DMS 273 (cell line): ENCODE results near the gene ANKMY1.
A peak's percentile ranks its signal among the peaks of the same experiment; 100 is the strongest.

Experiments
- DNase-seq: peaks from one replicate; lab custom pipeline; 2025; ENCODE audit not compliant: unreplicated experiment; lab: John Stamatoyannopoulos, UW

ANKMY1 gene

DNA sequence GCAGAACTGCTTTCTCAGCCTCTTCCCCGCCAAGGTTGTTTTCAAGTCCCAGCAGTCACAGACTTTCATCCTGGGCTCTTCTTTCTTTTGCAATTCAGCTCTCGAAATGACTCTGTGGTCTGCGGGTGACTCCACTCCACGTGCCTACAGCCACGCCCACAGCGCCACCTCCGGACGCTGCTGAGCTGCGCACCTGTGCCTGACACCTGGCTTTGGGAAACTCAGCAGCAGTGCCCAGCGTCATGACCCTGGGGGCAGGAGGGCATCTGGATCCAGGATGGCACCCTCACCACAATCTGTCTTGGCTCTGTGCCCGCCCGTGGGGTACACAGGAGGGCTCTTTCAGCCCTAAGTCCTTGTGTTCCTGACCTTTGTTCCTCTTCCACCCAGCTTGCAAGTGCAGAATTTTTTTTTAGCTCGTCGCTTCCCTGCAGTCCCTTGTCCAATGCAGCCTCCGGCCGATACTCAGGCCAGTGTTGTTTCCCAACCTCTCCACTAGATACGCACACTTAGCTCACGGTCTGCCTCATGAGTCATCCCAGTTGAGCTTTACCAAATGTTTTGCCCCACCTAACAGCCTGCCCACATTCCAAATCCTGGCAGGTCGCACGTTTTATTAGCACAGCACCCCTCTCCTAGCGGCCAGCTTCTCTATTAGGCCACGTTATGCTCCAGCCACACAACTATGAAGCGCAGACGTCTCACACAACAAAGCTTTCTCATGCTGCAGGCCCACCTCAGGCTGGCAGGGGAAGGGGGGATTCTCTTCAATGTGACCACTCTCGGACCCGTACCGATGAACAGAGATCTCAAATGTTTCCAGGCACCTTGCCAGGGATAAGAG, 22.2 kb upstream of the ANKMY1 start:
- peak; percentile 93 for DNase-seq

DNA sequence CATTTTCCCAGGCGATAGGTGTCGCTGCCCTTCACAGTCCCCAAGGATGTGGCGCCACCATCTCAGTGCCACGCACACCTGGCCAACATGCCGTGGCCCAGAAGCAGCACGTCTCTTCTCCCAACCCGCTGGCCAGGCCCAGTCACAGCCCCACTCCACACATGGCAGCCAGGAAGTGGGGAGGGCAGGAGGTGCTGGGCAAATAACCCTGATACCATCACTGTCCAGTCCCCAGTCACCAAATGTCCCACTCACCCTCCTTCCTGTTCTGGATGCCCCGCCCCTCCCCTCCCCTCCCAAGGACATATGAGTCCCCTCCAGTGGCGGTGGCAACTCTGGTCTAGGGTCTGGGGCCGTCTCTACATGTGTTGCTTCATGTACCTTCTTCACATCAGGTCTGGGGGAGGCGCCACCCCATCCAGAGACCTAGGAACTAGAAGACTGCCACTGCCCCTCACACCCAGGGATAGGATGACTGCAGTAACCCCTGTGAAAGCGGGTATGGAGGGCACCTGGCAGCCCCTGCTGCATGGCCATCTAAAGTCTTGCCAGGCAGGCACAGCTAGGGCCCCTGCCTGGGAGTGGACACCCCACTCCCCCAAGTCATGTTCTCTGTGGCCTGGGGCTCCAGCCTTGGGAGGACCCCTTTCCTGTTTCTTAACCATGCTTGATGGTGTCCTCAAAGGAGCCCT, 21.4 kb upstream of the ANKMY1 start:
- DNase-seq: no peak

DNA sequence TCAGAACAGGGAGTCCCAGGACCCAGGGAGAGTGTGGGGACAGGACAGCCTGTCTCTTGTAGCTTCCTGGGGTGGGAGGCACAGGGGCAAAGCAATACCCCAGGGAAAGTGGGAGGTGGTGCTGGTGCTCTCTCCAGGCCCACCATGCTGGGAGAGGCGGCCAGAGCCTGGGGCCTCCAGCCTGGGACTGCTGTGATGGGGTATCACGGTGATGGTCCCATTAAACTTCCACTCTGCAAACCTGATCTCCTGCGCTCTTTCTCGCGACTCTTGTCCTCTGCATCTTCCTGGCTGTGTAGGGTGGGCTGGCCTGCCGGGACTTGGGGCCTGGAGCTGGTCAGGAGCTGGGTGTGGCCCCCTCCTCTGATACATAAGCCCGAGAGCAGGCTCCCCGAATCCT, 20.7 kb upstream of the ANKMY1 start:
- DNase-seq: no peak

DNA sequence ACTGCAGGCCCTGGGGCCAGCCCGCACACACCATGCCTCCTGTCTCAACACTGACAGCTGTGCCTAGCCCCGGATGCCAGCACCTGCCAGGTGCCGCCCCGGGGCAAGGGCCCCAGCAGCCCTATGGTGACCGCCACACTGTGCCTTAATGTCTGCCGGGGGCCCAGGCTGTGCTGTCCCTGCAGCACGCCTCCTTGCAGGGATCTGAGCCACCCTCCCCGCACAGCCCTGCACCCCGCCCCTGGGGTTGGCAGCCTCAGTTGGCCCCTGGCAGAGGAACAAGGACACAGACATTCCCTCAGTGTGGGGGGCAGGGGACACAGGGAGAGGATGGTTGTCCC, 20.3 kb upstream of the ANKMY1 start:
- DNase-seq: no peak

DNA sequence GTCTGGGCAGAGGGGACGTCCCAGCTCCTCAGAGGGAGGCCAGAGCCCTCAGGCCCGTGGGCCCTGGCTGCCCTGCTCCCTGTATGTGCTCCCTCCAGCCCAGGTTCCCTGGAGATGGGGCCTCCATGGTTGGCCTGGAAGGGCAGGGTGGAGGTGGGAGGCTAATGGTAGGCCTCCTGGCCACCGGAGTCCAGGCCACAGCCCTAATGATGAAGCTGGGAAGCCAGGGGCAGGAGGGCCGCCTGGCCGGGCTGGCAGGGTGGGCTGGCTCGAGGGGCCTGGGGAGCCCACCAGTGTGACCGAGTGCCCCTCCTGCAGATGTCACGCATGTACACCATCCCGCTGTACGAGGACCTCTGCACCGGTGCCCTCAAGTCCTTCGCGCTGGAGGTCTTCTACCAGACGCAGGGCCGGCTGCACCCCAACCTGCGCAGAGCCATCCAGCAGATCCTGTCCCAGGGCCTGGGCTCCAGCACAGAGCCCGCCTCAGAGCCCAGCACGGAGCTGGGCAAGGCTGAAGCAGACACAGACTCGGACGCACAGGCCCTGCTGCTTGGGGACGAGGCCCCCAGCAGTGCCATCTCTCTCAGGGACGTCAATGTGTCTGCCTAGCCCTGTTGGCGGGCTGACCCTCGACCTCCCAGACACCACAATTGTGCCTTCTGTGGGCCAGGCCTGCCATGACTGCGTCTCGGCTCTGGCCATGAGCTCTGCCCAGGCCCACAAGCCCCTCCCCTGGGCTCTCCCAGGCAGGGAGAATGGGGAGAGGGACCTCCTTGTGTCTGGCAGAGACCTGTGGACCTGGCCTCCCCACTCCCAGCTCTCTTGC, 19.7 kb upstream of the ANKMY1 start:
- DNase-seq: no peak

DNA sequence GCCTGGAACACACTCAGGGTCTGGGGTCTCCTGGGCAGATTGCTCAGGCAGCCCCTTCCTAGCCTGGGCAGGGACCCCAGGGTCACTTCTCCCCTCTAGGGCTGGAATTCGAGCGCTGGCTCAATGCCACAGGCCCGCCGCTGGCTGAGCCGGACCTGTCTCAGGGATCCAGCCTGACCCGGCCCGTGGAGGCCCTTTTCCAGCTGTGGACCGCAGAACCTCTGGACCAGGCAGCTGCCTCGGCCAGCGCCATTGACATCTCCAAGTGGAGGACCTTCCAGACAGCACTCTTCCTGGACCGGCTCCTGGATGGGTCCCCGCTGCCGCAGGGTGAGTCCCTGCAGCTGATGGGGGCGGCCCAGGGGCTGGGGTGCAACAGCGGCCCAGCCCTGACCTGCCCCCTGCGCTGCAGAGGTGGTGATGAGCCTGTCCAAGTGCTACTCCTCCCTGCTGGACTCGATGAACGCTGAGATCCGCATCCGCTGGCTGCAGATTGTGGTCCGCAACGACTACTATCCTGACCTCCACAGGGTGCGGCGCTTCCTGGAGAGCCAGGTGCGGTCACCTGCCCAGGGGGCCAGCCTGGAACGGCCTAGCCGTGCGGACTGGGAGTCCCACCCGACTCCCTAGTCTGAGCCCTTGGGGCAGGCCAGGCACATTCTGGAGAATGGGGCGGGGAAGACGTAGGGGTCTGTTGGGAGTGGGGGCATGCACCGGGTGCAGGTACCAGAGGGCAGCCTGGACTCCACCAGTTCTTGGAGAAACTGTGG, 18.8 kb upstream of the ANKMY1 start:
- DNase-seq: no peak

DNA sequence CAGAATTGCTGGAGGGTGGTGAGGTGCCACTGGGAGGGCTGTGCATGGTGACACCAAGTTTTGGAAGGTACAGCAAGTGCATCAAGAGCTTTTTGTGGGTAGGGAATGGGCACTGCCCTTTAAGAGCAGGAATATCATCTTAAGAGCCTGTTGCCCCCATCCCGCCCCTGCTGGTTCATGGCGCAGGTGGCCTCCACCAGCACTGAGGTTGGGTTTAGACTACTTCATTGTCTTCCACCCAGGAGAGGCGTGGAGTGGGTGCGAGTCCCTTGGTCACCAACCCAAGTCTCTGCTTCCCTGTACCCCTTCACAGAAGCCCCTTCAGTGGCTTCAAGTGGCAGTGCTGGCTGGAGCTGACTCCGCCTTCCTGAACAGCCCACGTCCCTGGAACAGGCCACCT, 18.2 kb upstream of the ANKMY1 start:
- no peak for DNase-seq

DNA sequence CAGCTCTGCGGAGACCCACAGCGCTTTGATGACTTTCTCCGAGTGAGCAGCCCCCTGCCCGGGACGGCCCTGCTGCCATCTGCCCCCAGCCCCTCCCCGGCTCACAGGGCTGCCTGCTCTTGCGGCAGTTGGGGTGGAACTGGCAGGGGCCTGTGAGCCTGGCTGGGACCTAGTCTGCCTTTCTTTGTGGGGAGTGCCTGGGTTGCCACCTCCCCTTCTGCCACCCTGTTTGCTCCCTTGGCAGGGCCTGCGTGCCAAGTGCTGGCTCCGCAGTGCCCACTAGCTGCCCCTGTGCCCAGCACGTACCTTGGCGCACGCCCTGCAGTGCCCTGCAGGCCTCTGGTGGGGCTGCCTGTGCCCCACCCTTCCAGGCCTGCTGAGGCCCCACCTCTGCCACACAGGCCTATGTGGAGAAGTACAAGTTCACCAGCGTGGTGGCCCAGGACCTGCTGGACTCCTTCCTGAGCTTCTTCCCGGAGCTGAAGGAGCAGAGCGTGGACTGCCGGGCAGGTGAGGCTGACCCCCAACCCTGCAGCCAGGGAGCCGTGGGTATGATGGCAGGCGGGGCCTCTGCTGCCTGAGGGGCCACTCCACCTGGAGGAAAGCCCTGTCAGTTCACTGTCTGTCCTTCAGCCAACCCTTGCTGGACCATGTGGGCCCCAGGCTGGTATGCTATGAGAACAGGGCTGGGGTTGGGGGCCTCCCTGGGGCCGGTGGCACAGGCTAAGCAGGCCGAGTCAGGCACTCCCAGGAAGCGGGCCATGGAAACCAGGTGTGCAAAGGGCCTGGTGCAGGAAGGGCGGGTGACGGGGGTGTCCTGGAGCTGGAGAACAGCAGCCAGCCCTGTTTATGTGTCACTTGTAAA, 17.5 kb upstream of the ANKMY1 start:
- DNase-seq: no peak

DNA sequence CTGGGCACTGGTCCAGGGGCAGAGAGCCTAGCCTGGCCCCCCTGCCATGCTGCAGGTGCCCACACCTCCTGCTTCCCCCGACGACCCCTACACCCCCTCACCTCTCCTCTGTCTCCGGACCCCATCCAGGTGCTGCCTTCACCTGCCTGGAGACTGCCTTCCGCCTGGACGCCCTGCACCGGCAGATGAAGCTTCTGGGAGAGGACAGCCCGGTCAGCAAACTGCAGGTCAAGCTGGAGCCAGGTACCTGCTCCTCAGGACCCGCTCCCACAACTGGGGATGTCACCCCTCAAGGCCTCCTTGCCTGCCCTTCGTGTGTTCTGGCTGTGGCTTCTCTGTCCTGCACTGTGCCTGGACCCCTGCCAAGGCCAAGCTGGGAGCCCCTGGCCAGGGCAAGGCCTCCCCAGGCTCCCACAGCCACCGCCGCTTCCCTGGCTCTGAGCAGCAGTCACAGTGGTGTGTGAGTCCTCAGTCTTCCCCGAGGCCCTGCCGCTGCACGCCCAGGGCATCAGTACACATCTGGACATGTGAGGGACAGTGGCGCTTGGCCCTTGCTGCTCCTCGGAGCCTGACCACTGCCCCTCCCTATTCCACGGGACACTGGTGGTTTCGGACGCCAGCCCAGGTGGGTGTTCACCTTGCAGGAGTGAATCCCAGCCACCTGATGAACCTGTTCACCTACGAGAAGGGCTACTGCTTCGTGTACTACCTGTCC, 16.8 kb upstream of the ANKMY1 start:
- DNase-seq: no peak

DNA sequence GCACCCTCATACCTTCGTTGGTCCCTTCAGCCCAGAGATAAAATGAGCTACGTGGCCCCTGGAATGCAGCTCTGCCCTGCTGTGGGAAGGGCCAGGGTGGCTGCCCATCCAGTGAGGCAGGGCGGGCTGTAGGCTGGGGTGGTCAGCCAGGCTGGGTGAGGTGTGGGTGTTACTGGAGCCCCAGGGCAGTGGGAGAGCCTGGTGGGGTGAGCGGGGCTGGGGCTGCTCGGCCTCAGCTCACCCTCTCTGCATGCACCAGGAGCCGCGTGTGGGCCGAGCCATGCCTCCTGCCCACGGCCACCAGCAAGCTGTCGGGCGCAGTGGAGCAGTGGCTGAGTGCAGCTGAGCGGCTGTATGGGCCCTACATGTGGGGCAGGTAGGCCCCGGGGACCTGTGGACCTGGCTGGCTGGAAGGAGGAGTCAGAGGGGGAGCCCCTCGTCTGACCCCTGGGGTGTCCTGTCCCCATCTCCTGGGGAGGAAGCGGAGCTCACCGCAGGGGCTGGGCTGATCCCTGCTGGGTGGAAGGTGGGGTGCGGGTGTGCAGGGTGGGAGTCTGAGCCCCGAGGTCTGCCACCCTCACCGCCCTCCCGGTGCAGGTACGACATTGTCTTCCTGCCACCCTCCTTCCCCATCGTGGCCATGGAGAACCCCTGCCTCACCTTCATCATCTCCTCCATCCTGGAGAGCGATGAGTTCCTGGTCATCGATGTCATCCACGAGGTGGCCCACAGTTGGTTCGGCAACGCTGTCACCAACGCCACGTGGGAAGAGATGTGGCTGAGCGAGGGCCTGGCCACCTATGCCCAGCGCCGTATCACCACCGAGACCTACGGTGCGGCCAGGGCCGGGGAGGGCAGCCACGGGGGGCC, 16.0 kb upstream of the ANKMY1 start:
- DNase-seq: no peak

DNA sequence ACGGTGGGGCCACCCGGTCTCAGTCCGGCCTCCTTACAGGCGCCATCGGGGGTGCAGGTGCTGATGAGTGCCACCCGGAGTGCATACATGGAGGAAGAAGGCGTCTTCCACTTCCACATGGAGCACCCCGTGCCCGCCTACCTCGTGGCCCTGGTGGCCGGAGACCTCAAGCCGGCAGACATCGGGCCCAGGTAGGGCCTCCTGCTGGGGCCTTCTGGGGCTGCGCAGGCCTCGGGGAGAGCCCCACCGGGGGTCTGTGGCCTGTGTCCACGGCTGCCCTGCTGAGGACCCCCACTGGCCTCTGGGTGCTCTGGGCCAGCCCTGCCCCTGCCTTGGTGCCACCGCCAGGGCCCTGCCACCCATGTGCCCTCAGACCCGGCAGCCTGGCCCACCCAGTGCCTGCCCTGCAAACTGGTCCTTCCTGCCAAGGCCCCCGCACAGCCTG, 15.3 kb upstream of the ANKMY1 start:
- no peak for DNase-seq

DNA sequence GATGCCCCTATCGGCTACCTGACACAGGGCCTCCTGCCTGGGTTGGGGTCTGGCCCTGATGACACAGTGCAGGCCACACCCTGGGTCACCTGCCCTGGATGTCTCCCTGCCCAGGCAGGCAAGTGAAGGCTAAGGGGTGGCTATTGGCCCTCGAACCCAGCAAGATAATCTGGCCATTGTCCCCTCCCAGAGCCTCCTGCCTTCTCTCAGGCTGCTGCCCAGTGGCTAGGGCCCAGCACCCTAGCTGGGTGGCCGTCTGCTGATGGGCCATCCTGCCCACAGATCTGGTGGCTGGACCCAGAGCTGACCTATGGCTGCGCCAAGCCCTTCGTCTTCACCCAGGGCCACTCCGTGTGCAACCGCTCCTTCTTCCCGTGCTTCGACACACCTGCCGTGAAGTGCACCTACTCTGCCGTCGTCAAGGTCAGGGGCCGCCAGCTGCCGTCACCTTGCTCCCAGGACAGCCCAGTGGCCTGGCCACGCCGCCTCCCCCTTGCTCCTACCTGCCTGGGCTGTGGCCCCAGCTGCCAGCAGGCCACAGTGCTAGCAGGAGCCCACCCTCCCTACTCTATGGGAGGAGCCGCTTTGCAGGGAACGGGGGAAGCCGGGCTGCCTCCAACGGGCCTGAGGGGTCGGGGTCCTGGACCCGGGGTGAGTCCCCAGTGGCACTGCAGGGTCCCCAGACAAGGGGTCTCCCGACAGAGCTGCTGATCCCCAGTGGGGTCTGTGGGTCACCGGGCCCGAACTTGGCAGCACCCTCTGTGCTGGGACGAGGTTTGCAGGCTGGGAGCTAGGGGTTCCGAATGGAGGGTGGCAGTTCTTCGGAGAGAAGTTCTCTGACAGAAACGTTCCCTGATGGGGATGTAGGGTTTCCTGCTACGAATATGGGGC, 14.6 kb upstream of the ANKMY1 start:
- no peak for DNase-seq

DNA sequence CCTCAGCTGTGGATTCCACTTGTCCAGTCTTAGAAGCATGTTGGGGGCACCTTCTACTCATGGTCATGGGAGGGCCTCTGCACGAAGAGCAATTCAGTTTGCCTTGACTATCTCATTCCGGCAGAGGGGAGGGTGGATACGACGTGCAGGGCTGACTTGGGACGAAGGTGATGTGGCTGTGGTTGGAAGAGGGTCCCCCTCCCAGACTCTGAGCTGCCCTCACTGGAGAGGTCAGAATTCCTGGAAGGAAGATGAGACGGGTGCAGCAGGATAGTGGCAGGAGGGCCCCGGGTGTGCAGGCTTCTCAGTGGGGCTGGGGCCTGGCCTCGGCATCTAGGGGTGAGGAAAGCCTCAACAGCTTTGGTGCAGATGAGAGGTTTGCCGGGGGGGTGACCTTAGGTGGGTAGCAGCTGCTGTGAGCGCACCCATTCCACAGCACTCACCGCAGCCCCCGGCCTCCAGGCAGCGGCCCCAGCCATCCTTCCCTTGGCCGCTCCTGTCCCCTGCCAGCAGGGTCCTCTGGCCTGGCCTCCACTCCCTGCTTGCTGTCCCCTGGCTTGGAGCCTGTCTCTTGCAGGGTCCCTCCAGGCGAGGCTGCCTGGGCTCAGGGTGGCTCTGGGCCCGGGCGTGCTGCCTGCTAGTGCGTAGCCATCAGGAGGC, 13.7 kb upstream of the ANKMY1 start:
- DNase-seq: no peak

DNA sequence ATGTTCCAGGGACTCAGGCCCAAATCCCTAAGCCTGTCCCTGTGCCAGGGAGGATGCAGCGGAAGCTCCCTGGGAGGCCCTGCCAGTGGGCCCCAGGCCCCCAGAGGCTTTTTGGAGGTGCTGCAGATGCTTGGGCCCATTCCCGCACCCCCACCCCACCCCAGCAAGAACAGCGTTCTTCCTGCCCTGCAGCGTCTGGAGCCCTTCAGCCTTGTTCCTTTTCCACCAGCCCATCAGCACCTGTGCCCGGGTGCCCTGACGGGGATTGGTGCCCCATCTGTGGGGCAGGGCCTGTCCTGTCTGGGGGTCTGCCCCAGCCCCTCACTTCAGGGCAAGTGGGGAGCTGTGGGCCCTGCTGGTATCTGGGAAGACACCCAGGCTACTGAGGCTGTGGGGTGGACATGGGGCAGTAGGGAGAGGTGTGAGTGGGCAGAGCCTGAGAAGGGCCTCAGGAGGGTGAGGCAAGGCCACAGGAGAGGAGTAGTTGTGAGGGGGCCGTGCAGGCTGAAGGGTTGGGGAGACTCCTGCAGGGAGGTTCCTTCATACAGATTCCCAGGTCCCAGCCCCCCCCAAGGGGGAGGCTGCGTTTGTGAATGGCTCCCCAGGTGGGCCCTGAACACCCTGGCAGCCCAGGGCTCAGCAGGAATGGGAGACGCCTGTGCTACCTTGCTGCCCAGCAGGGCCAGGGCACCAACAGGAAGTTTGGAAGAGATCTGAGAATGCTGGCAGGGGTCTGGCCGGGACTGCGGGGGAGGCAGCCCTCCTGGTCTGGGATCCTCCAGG, 12.9 kb upstream of the ANKMY1 start:
- DNase-seq: no peak

DNA sequence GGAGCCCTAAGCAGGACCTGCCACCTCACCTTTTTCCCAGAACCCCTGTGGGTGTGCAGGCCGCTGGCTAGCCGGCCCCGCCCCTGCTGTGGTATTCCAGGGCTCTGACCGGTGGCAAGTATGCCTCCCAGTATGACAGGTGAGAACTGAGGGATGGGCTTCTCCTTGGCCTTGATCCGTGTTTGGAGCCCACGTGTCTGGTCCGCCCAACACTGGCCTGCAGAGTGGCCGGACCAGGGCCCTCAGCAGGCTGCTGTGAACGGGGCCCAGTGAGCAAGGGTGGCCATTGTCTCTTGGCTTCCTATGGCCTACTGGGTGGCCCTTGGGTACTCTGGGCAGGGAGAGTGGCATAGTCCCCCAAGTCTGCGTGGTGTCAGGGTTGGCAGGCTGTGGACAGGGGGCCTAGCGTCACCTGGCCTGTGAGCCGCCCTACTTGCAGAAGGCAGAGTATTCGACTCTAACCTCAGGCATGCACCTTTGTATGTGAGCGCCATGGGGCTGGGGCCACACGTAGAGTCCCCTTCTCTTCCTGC, 12.3 kb upstream of the ANKMY1 start:
- DNase-seq: no peak

DNA sequence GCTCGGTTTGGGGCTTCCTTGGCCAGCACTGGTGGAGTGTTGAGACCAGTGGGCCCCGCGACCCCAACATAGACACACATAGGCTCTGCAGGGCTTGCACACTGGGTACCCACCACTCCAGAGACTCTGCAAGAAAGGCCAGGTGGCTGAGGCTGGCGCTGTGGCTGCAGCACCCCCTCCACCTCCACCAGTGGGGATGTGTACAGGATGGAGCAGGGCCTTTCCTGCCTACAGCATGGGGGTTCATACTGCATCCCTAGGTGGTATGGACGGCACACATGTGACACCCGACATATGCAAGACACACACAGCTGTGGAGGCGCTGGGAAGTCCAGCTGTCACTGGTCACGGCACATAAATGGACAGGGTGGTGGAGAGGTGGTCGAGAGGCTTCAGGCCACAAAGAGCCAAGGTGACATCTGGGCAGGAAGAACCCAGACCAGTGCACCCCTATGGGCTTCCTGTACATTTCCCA, 11.8 kb upstream of the ANKMY1 start:
- no peak for DNase-seq
